Measurements from ENCODE around the gene ZNF750. TPM values are rescaled to one million over a fixed set of nuclear protein-coding genes. Genes with fewer than 3 reads are reported as not detected.

ZNF750 gene
- total RNA-seq, 1 experiment from 2014 or later: not detected

DNA sequence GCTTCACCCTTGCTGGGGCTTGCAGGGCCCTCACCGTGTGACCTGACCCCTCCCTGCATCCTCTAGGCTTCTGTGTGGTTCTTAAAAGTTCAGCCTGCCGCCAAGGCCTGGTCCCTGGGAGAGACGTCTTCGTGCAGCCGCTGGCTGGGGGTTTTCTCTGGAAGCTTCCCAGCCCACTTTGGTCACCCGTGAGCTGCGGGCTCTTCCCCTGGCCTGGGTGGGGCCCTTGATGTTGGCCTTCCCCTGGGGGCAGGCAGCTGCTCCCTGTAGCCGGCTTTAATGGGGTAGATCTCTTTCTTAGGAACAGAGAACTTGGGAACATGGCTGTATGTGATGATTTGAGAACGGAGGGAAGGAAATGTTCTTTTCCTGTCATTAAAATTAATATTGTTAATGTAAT is 32.7 kb downstream of the ZNF750 start:
- Histone ChIP-seq H3K4me3 (ENCODE audit: low read depth, low read length, poor library complexity, severe bottlenecking) (no peak overlapping the region), H3K27ac (ENCODE audit: low read depth, low read length, poor library complexity, severe bottlenecking) (peak overlapping the region; percentile 21), H3K36me3 (ENCODE audit: insufficient read depth, low read length, poor library complexity, severe bottlenecking) (peaks cover 9% of the 10 kb centered on the region), H3K4me1 (ENCODE audit: insufficient read depth, low read length, poor library complexity, severe bottlenecking) (no peaks in the 10 kb centered on the region), H3K27me3 (replicated peaks; ENCODE audit: insufficient read depth, low read depth, low read length, poor library complexity) (no peaks in the 10 kb centered on the region), H3K9me3 (ENCODE audit: low read depth, low read length, poor library complexity, severe bottlenecking) (no peaks in the 10 kb centered on the region)
- intact Hi-C loops (cut with micrococcal nuclease; ENCODE audit: unreplicated experiment): no loop called here
- DNase-seq (ENCODE audit: low spot score): no peak
- POLR2A ChIA-PET (ENCODE audit: low non-redundant PET): no interaction called here
- TF ChIP-seq EZH2 (IDR thresholded peaks at IDR 0.05; ENCODE audit: borderline replicate concordance, low read depth, low read length, poor library complexity, severe bottlenecking) (no peak), CTCF (conservative IDR thresholded peaks at IDR 0.05; ENCODE audit: low read depth, low read length) (no peak)
- no TSS peak for BruUV-seq (replicated peaks)
- CTCF ChIA-PET: no interaction called here

GRCh38 chr17:82806645-82807044 is 33.2 kb downstream of the ZNF750 start:
- Histone ChIP-seq H3K36me3 (ENCODE audit: insufficient read depth, low read length, poor library complexity, severe bottlenecking) (peaks cover 9% of the 10 kb centered on the region), H3K27me3 (replicated peaks; ENCODE audit: insufficient read depth, low read depth, low read length, poor library complexity) (no peaks in the 10 kb centered on the region), H3K4me3 (ENCODE audit: low read depth, low read length, poor library complexity, severe bottlenecking) (no peak overlapping the region), H3K27ac (ENCODE audit: low read depth, low read length, poor library complexity, severe bottlenecking) (no peak overlapping the region), H3K9me3 (ENCODE audit: low read depth, low read length, poor library complexity, severe bottlenecking) (no peaks in the 10 kb centered on the region), H3K4me1 (ENCODE audit: insufficient read depth, low read length, poor library complexity, severe bottlenecking) (no peaks in the 10 kb centered on the region)
- CTCF ChIA-PET: no interaction called here
- intact Hi-C loops (cut with micrococcal nuclease; ENCODE audit: unreplicated experiment): no loop called here
- POLR2A ChIA-PET (ENCODE audit: low non-redundant PET): no interaction called here
- BruUV-seq (replicated peaks): no TSS peak
- no peak for DNase-seq (ENCODE audit: low spot score)
- TF ChIP-seq EZH2 (IDR thresholded peaks at IDR 0.05; ENCODE audit: borderline replicate concordance, low read depth, low read length, poor library complexity, severe bottlenecking) (no peak), CTCF (conservative IDR thresholded peaks at IDR 0.05; ENCODE audit: low read depth, low read length) (no peak)

- Histone ChIP-seq H3K4me3 (ENCODE audit: low read depth, low read length, poor library complexity, severe bottlenecking) (no peak overlapping the region), H3K9me3 (ENCODE audit: low read depth, low read length, poor library complexity, severe bottlenecking) (no peaks in the 10 kb centered on the region), H3K27ac (ENCODE audit: low read depth, low read length, poor library complexity, severe bottlenecking) (no peak overlapping the region), H3K27me3 (replicated peaks; ENCODE audit: insufficient read depth, low read depth, low read length, poor library complexity) (no peaks in the 10 kb centered on the region), H3K36me3 (ENCODE audit: insufficient read depth, low read length, poor library complexity, severe bottlenecking) (peaks cover 6% of the 10 kb centered on the region), H3K4me1 (ENCODE audit: insufficient read depth, low read length, poor library complexity, severe bottlenecking) (no peaks in the 10 kb centered on the region)
- POLR2A ChIA-PET (ENCODE audit: low non-redundant PET): no interaction called here
- TF ChIP-seq EZH2 (IDR thresholded peaks at IDR 0.05; ENCODE audit: borderline replicate concordance, low read depth, low read length, poor library complexity, severe bottlenecking) (no peak), CTCF (conservative IDR thresholded peaks at IDR 0.05; ENCODE audit: low read depth, low read length) (no peak)
- intact Hi-C loops (cut with micrococcal nuclease; ENCODE audit: unreplicated experiment): no loop called here
- BruUV-seq (replicated peaks): no TSS peak
- CTCF ChIA-PET: no interaction called here
- no peak for DNase-seq (ENCODE audit: low spot score)
Measured at GRCh38 chr17:82805823-82806222, 34.0 kb downstream of the ZNF750 start.
